Fibroblast of upper back skin (primary cell): ENCODE measurements around the gene RAB4A.
"Not testable (repeated sequence)": the region's sequence is repeated elsewhere in the genome, so short reads cannot be mapped to it uniquely, and the experiment has no call there.

ENCODE experiments used
- DNase-seq: peaks from one replicate; pipeline ENCODE4 v3.0.0-alpha.2; 2013

Gene RAB4A

GRCh38 chr1:229300099-229300757 is 29.3 kb downstream of the RAB4A start:
- no peak for DNase-seq

- DNase-seq: no peak
Measured at GRCh38 chr1:229302740-229303139, 31.8 kb downstream of the RAB4A start.

- DNase-seq: no peak
Measured at GRCh38 chr1:229303855-229304254, 32.9 kb downstream of the RAB4A start.

- DNase-seq: no peak
Measured at GRCh38 chr1:229305392-229305791, 34.5 kb downstream of the RAB4A start.

GRCh38 chr1:229309074-229309473 is 38.2 kb downstream of the RAB4A start:
- DNase-seq: no peak

- no peak for DNase-seq
Measured at GRCh38 chr1:229309684-229310083, 38.8 kb downstream of the RAB4A start.

- DNase-seq: peak; percentile 10
Measured at GRCh38 chr1:229310833-229311232, 39.9 kb downstream of the RAB4A start.

- no peak for DNase-seq
Measured at GRCh38 chr1:229316166-229316565, 45.3 kb downstream of the RAB4A start.

GRCh38 chr1:229318056-229318455 is 47.1 kb downstream of the RAB4A start:
- peak; percentile 31 for DNase-seq

- DNase-seq: no peak
Measured at GRCh38 chr1:229319487-229319886, 48.6 kb downstream of the RAB4A start.

GRCh38 chr1:229323201-229323600 is 52.3 kb downstream of the RAB4A start:
- no peak for DNase-seq

GRCh38 chr1:229323885-229324553 is 53.1 kb downstream of the RAB4A start:
- no peak for DNase-seq

- DNase-seq: no peak
Measured at GRCh38 chr1:229325401-229325800, 54.5 kb downstream of the RAB4A start.

- DNase-seq: no peak
Measured at GRCh38 chr1:229325853-229326487, 55.1 kb downstream of the RAB4A start.

- DNase-seq: no peak
Measured at GRCh38 chr1:229326601-229327000, 55.7 kb downstream of the RAB4A start.

- not testable (repeated sequence) for DNase-seq
Measured at GRCh38 chr1:229327765-229328164, 56.9 kb downstream of the RAB4A start.

GRCh38 chr1:229328598-229329362 is 57.9 kb downstream of the RAB4A start:
- no peak for DNase-seq

- no peak for DNase-seq
Measured at GRCh38 chr1:229334269-229334668, 63.4 kb downstream of the RAB4A start.

- no peak for DNase-seq
Measured at GRCh38 chr1:229334716-229335115, 63.8 kb downstream of the RAB4A start.

GRCh38 chr1:229336345-229336744 is 65.4 kb downstream of the RAB4A start:
- DNase-seq: no peak

GRCh38 chr1:229339086-229339485 is 68.2 kb downstream of the RAB4A start:
- DNase-seq: no peak

GRCh38 chr1:229339520-229339919 is 68.6 kb downstream of the RAB4A start:
- DNase-seq: no peak

GRCh38 chr1:229340496-229340895 is 69.6 kb downstream of the RAB4A start:
- no peak for DNase-seq
